RWPE2 (cell line): ENCODE data around the gene PCDHGA4.
A peak's percentile ranks its signal among the peaks of the same experiment; 100 is the strongest.
"Not testable (repeated sequence)": the region's sequence is repeated elsewhere in the genome, so short reads cannot be mapped to it uniquely, and the experiment has no call there.

Experiments used
- ATAC-seq: fragments of 200-7000 bp; cut with Tn5 transposase; 3 replicates; pipeline ENCODE4 v1.9.1; 2021; ENCODE audit warnings: low read depth
- DNase-seq: peaks from one replicate; pipeline ENCODE4 v3.0.0-alpha.2; 2020; ENCODE audit warnings: low spot score
- H3K27ac ChIP-seq: fragments of 450-650 bp; 2 replicates; pipeline ENCODE4 v1.5.1; 2017; ENCODE audit warnings: mild to moderate bottlenecking; ENCODE audit not compliant: poor library complexity, severe bottlenecking
- H3K27me3 ChIP-seq: fragments of 250-450 bp; sonication (Bioruptor Pico); 2 replicates; pipeline ENCODE4 v1.5.1; 2021; ENCODE audit warnings: mild to moderate bottlenecking, moderate library complexity; ENCODE audit not compliant: insufficient read depth, poor library complexity, severe bottlenecking
- H3K36me3 ChIP-seq: fragments of 250-450 bp; sonication (Bioruptor Pico); 2 replicates; pipeline ENCODE4 v1.5.1; 2020; ENCODE audit warnings: low read depth, mild to moderate bottlenecking, moderate library complexity
- H3K4me1 ChIP-seq: fragments of 250-450 bp; sonication (Bioruptor Pico); 2 replicates; pipeline ENCODE4 v1.5.1; 2021; ENCODE audit warnings: mild to moderate bottlenecking, moderate library complexity; ENCODE audit not compliant: insufficient read depth, poor library complexity, severe bottlenecking
- H3K4me3 ChIP-seq: fragments of 250-450 bp; sonication (Bioruptor Pico); 2 replicates; pipeline ENCODE4 v1.5.1; 2021; ENCODE audit warnings: mild to moderate bottlenecking, moderate library complexity; ENCODE audit not compliant: severe bottlenecking
- H3K9me3 ChIP-seq: fragments of 250-450 bp; sonication (Bioruptor Pico); 2 replicates; pipeline ENCODE4 v1.5.1; 2021; ENCODE audit warnings: mild to moderate bottlenecking, moderate library complexity; ENCODE audit not compliant: severe bottlenecking
- TF ChIP-seq, protein P1 (sequence below): fragments of 450-650 bp; IDR thresholded peaks from one replicate; pipeline ENCODE4 v1.5.1; 2017; ENCODE audit warnings: mild to moderate bottlenecking, moderate library complexity; ENCODE audit not compliant: poor library complexity, severe bottlenecking

PCDHGA4 gene

DNA sequence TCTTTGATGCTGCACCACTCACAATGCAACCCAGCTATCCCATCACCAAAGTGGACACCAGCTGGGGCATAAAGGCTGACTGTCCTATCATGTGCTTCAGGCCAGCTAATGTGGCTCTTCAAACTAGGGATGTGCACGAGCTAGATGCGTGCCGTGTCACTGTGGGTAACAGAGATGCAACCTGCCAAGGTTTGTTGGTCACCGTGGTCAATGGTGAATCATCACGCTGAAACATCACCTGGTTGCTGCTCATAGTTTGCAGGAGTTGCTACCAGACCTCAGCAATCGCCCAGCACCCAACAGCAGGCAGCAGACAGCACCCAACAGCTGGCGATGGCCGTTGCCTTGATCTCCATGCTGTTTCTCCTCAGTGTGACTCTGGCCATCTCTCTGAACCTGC lies 26.6 kb upstream of the PCDHGA4 start:
- no peaks in the 10 kb centered on the region for H3K36me3 ChIP-seq
- H3K9me3 ChIP-seq, result peaks cover 2% of the 10 kb centered on the region
- no peak overlapping the region for H3K4me3 ChIP-seq
- ATAC-seq (no peak), DNase-seq (no peak)
- peaks cover 40% of the 10 kb centered on the region for H3K27me3 ChIP-seq
- H3K4me1 ChIP-seq, result peaks cover 4% of the 10 kb centered on the region
- H3K27ac ChIP-seq, result no peak overlapping the region
- TF ChIP-seq, protein P1, sequence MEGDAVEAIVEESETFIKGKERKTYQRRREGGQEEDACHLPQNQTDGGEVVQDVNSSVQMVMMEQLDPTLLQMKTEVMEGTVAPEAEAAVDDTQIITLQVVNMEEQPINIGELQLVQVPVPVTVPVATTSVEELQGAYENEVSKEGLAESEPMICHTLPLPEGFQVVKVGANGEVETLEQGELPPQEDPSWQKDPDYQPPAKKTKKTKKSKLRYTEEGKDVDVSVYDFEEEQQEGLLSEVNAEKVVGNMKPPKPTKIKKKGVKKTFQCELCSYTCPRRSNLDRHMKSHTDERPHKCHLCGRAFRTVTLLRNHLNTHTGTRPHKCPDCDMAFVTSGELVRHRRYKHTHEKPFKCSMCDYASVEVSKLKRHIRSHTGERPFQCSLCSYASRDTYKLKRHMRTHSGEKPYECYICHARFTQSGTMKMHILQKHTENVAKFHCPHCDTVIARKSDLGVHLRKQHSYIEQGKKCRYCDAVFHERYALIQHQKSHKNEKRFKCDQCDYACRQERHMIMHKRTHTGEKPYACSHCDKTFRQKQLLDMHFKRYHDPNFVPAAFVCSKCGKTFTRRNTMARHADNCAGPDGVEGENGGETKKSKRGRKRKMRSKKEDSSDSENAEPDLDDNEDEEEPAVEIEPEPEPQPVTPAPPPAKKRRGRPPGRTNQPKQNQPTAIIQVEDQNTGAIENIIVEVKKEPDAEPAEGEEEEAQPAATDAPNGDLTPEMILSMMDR, result no peak

DNA sequence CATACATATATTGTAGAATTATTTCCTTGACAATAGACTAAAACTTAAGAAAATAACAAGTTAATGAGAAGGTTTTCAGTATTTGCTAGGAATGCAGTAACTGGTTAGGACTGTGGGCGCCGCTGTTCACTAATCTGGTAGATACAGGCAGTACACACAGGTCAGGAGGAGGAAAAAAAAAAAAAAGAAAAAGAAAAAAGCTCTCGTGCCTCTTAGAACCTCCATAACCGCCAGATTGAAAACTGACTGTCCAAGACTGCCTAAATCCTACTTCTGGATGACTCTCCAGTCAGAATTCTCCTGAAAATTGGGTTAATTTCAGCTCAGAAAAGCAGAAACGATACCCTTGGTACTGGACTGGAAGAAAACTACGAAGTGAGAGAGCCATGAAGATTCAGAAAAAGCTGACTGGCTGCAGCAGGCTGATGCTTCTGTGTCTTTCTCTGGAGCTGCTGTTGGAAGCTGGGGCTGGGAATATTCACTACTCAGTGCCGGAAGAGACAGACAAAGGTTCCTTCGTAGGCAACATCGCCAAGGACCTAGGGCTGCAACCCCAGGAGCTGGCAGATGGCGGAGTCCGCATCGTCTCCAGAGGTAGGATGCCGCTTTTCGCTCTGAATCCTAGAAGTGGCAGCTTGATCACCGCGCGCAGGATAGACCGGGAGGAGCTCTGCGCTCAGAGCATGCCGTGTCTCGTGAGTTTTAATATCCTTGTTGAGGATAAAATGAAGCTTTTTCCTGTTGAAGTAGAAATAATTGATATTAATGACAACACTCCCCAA lies 24.3 kb upstream of the PCDHGA4 start, which contains the start of gene PCDHGA1:
Gene PCDHGA1, plus strand, starts transcription at position 216 of the 782 bp plus-strand sequence.
- Histone ChIP-seq H3K27ac (no peak within 1 kb of the TSS), H3K9me3 (peaks cover 2% of the 10 kb centered on the region), H3K27me3 (peaks cover 60% of the 10 kb centered on the region), H3K4me3 (no peak within 1 kb of the TSS), H3K4me1 (peaks cover 4% of the 10 kb centered on the region), H3K36me3 (no peaks in the 10 kb centered on the region)
- TF ChIP-seq, protein P1, result peak; percentile 60
- ATAC-seq, result peak; percentile 48
- DNase-seq, result no peak

DNA sequence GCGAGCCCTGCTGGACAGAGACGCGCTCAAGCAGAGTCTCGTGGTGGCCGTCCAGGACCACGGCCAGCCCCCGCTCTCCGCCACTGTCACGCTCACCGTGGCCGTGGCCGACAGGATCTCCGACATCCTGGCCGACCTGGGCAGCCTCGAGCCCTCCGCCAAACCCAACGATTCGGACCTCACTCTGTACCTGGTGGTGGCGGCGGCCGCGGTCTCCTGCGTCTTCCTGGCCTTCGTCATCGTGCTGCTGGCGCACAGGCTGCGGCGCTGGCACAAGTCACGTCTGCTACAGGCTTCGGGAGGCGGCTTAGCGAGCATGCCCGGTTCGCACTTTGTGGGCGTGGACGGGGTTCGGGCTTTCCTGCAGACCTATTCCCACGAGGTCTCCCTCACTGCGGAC lies 22.2 kb upstream of the PCDHGA4 start:
- ATAC-seq, DNase-seq, H3K4me1 ChIP-seq, H3K27ac ChIP-seq, H3K36me3 ChIP-seq, H3K4me3 ChIP-seq, H3K9me3 ChIP-seq: not testable (repeated sequence)
- H3K27me3 ChIP-seq, result peaks cover 81% of the 10 kb centered on the region

DNA sequence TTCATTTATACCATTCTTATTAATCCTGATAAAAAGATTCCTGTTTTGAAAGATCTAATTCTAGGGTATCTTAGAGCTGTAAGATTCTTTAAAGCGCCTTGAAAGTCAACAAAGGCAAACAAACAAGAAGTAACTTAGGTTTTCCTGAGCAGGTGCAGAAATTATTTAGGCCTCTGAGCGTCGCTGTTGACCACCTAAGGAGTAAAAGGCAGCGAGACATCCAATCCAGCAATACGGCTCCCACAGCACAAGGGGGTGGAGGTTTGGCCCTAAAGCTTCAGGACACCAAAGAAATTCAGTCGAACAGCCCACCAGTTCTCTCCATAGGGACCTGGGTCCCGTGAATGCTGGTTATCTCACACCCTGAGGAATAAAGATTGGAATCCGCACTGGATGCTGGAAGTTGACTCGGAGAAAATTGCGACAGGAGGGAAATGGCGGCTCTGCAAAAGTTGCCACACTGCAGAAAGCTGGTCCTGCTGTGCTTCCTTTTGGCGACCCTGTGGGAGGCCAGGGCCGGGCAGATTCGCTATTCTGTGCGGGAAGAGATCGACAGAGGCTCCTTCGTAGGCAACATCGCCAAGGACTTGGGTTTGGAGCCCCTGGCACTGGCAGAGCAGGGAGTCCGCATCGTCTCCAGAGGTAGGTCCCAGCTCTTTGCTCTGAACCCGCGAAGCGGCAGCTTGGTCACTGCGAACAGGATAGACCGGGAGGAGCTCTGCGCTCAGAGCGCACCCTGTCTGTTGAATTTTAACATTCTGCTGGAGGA lies 16.1 kb upstream of the PCDHGA4 start, which contains the start of gene PCDHGA2:
Gene PCDHGA2, plus strand, starts transcription at position 223 of the 769 bp plus-strand sequence.
- Histone ChIP-seq H3K4me1 (no peaks in the 10 kb centered on the region), H3K27ac (no peak within 1 kb of the TSS), H3K27me3 (peaks cover 94% of the 10 kb centered on the region), H3K9me3 (peaks cover 7% of the 10 kb centered on the region), H3K4me3 (peak within 1 kb of the TSS; percentile 21), H3K36me3 (no peaks in the 10 kb centered on the region)
- ATAC-seq (peak; percentile 41), DNase-seq (no peak)
- TF ChIP-seq, protein P1, result peak; percentile 51

DNA sequence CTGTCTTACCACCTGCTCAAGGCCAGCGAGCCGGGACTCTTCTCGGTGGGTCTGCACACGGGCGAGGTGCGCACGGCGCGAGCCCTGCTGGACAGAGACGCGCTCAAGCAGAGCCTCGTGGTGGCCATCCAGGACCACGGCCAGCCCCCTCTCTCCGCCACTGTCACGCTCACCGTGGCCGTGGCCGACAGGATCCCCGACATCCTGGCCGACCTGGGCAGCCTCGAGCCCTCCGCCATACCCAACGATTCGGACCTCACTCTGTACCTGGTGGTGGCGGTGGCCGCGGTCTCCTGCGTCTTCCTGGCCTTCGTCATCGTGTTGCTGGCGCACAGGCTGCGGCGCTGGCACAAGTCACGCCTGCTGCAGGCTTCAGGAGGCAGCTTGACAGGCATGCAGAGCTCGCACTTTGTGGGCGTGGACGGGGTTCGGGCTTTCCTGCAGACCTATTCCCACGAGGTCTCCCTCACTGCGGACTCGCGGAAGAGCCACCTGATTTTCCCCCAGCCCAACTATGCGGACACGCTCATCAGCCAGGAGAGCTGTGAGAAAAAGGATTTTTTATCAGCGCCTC lies 14.0 kb upstream of the PCDHGA4 start:
- ATAC-seq, H3K36me3 ChIP-seq, H3K4me1 ChIP-seq, H3K9me3 ChIP-seq, H3K4me3 ChIP-seq, H3K27ac ChIP-seq, DNase-seq: not testable (repeated sequence)
- peaks cover 89% of the 10 kb centered on the region for H3K27me3 ChIP-seq
